GM21786 (cell line): ENCODE measurements around the gene RXFP3.
"Not testable (repeated sequence)": the region's sequence is repeated elsewhere in the genome, so short reads cannot be mapped to it uniquely, and the experiment has no call there.

Experiments used
- ATAC-seq: cut with Tn5 transposase; IDR thresholded peaks from one replicate; pipeline ENCODE4 v1.9.1; 2021; ENCODE audit not compliant: unreplicated experiment

The RXFP3 gene

DNA sequence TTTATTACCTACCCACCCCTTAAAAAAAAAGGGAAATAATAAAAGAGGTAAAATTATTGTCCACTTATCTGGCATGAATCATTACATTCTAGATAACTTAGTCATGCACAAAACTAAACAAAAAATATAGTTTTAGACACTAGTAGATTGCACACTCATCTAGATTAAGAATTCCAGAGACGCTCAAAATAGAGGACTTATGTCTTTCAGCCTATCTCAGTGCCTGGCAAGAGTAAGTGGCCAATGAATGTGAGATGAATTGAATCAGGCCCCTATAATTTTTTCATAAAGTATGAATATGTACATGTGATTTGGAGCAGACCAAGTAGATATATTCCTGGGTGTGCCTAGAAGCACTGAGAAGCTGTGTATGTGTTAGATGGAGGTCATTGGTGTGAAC is 2.0 kb upstream of the RXFP3 start:
- ATAC-seq, result peak; percentile 11

DNA sequence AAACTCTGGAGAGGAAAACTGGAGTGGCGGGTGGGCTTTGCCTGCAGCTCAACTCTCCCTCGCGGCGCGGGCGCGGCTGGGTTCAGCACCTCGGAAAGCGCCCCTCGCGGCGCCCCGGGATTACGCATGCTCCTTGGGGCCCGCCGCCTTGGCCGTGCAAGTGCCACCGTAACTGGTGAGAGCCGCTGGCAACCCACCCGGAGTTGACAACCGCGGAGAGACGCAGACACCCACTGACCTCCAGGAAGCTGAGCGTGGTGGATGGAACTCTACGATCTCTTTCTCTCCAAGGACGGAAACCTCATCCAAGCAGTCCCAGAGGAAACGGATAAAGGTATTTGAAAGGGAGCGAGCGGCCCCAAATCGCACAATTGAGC is 194 bp upstream of the RXFP3 start:
- ATAC-seq, result peak; percentile 33

DNA sequence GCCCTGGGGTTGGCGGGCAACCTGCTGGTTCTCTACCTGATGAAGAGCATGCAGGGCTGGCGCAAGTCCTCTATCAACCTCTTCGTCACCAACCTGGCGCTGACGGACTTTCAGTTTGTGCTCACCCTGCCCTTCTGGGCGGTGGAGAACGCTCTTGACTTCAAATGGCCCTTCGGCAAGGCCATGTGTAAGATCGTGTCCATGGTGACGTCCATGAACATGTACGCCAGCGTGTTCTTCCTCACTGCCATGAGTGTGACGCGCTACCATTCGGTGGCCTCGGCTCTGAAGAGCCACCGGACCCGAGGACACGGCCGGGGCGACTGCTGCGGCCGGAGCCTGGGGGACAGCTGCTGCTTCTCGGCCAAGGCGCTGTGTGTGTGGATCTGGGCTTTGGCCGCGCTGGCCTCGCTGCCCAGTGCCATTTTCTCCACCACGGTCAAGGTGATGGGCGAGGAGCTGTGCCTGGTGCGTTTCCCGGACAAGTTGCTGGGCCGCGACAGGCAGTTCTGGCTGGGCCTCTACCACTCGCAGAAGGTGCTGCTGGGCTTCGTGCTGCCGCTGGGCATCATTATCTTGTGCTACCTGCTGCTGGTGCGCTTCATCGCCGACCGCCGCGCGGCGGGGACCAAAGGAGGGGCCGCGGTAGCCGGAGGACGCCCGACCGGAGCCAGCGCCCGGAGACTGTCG is 976 bp downstream of the RXFP3 start:
- no peak for ATAC-seq

DNA sequence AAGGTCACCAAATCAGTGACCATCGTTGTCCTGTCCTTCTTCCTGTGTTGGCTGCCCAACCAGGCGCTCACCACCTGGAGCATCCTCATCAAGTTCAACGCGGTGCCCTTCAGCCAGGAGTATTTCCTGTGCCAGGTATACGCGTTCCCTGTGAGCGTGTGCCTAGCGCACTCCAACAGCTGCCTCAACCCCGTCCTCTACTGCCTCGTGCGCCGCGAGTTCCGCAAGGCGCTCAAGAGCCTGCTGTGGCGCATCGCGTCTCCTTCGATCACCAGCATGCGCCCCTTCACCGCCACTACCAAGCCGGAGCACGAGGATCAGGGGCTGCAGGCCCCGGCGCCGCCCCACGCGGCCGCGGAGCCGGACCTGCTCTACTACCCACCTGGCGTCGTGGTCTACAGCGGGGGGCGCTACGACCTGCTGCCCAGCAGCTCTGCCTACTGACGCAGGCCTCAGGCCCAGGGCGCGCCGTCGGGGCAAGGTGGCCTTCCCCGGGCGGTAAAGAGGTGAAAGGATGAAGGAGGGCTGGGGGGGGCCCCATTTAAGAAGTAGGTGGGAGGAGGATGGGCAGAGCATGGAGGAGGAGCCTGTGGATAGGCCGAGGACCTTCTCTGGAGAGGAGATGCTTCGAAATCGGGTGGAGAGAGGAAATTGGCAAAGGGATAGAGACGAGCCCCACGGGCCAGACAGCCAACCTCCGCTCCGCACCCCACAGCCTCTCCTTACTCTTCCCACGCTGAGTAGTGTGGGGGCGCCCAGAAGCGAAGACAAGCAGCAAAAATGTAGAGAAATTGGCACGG is 1.7 kb downstream of the RXFP3 start:
- ATAC-seq, result no peak

DNA sequence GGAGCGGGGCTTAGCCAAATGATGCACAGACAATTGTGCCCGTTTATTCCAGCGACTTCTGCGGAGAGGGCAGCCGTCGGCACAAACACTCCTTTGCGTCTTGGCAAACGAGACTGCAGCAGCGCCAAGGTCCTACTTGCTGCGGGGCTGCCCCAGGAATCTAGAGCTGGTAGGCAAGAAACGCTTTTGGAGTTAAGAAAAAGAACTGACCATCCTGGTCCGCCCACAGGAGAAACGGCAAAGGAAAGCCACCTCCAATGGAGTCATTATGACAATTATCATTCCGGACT is 2.3 kb downstream of the RXFP3 start:
- no peak for ATAC-seq

DNA sequence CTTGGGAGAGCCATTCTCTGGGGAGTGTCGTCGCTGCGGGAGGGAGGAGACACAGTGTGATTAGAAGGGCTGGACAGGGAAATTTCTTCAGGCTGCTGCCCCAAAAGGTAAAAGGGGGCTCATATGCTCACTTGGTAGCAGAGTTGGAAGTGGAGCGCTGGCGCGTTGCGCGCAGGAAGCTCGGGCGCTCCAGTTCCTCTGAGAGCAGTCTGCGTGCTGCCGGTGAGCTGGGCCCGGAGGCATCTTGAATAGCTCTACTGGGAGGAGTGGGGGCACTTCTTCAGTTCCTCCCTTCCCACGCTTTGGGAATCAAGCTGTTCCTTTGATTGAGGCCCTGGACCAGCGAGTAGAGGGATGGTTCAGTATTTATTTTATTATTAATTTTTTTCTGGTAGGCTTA is 2.7 kb downstream of the RXFP3 start:
- no peak for ATAC-seq

DNA sequence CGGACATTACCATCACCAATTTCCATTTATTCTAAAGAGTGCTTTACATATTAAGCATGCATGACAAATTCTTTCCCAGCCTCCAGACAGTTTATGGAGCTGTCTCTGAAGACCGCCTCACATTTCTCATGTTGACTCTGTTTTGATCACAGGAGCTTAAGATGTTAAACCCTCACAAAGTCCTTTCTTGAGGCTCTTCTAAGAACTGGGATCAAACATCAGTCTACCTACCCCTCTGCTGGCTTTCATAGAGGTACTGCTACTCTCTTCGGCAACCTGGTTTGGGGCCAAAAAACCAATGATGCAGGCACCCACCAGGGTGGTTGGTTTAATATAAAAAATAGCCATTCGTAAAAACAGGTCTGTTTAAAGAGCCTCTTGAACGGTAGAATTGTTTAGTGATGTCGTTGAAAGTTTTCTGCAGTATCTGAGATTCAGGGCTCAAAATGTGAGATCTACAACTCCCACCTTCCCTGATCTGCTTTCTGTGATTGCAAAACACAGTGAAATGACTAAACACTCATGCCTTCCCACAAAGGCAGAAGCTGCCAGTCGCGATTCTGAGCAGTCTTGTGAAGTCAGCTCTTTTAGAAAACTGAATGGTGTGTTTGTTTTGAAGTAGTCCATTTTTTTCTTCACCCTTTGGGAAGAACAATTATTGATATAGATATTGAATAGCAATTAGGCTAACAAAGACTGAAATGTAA is 3.5 kb downstream of the RXFP3 start:
- no peak for ATAC-seq

DNA sequence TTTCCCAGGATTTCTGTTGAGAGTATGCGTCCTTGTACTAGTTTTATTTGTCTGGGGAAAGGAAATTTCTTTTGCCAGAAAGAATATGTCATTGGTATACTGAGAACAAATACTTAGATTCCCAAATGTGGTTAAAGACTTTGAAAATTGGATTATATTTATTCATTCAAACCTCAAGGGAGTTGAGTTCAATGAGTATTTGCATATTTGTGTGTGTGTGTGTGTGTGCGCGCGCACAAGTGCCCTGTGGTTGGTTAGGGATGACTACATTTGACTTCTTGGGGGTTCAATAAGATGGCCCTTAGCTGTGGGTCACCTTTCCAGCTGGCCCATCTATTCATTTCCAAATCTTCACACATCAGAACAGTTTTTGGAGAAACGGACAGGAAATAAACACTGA is 4.9 kb downstream of the RXFP3 start:
- no peak for ATAC-seq

DNA sequence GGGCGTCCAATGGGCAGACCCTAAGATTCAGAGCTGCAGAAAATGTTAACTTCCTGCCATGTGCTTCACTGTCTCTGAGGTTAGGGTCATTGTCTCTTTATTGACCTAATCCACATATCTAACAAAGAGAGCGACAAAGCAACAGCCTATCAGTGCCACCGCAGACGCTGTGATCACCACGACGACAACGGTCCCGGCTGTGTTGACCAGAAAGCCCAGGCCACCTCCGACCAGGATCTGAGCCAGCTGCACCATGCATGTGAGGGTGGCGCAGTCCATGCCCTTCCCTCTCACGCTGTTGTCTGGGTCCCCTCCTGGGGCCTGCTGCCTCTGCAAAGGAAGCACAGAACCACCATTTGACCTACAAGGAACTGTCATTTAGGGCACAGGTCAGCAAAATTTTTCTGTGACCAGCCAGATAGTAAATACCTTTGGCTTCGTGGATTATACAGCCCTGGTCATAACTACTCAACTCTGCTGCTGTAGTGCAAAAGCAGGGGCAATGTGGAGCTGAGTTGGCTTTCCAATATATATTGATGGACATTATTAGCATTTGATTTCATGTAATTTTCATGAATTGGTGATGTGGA is 8.5 kb downstream of the RXFP3 start:
- ATAC-seq, result no peak

DNA sequence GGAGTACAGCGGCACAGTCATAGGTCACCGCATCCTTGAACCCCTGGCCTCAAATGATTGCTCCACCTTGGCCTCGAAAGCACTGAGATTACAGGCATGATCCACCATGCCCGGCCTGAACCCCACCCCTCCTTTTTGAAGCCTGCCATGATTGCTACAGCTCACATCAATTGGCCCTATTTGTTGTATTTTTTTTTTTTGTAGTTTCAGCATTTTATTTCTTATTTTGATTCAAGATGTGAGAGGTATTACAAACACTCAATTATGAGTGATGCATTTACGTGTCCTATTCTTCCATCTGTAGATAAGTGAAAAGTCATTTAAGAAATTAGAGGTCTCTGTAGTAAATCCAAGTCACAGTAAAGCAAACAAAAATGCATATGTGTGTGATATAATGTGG is 16.0 kb downstream of the RXFP3 start:
- not testable (repeated sequence) for ATAC-seq

DNA sequence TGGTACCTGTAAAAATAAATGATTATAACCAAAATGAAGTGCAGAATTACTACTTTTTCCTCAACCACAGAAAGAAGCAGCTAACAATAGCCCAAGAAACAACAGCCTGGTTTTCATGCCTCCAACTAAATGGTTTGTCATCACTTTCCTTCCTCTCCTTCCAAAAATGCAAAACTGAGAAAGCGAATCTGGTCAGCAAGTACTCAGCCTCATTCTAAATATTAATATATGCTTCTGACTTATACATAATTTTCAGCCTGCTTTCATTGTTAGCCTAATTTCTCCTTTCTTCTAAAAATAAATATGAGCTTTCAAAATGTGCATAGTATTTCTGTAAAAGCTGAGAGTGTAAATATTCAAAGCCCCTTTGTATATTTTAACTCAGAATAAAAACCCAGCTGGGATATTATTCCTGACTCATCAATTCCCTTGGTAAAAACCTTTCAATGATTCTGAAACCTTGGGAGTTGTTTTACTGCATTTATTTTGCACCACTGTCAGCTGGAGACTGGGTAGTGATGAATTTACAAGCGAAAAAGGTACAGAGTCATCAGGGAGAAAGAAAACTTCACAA is 21.5 kb downstream of the RXFP3 start:
- no peak for ATAC-seq

DNA sequence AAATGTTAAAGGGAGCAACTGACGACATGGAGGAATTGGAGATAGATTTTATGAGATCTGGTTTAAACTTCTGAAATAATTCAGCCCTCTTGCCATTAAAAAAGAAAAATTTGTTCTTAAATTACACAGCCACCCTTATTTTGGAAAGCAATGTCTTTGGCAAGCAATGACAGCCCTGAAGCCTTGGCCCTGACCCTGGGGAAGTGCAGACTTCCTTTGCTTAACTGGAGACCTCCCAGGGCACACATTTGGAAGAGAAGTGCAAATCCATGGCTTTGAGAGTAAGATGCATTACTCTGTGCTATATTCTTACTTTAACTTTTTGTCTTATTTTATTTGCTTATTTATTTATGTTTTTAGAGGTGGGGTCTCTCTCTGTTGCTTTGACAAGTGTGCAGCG is 22.0 kb downstream of the RXFP3 start:
- no peak for ATAC-seq

DNA sequence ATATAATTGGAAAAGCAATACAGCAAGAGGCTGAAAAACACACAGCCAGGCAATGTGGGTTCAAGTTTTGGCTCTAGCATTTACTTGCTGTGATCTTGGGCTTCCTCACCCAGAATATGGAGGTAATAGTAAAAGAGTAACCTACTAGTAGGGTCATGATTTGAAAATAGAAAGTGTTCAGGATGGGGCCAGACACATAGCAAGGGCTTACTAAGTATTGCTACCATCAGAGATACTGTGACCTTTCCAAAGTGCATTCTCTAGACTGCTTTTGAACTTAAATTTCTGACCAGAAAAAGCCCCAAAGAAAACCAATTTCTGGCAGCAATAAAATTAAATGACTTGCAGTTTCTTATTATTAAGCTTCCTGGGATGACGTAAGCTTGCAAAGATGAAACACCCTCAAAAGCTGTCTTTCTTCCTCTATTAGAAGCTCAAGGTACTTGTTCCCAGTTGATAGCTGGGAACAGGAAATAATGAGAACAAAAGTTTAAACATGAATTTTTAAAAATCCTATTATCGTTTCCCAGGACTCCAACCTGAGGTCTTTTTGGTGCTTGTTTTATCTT is 28.0 kb downstream of the RXFP3 start:
- no peak for ATAC-seq

DNA sequence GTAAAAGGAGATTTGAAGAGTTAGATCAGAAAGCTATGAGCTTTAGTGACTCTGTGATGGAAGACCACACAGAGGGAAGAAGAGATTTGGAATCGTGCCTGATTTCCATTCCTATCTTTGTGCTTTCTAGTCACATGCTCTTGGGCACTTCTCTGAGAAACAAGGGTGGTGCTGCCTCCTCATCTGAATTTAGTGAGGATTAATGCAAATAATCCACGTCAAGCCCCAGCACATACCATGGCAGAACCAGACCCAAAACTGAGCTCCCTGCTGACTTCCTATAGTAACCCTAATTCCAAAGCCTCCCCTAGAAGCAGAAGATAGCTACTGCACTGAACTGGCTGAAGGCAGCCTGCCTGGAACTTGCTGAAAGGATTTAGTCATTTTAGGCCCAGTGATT is 30.6 kb downstream of the RXFP3 start:
- no peak for ATAC-seq

DNA sequence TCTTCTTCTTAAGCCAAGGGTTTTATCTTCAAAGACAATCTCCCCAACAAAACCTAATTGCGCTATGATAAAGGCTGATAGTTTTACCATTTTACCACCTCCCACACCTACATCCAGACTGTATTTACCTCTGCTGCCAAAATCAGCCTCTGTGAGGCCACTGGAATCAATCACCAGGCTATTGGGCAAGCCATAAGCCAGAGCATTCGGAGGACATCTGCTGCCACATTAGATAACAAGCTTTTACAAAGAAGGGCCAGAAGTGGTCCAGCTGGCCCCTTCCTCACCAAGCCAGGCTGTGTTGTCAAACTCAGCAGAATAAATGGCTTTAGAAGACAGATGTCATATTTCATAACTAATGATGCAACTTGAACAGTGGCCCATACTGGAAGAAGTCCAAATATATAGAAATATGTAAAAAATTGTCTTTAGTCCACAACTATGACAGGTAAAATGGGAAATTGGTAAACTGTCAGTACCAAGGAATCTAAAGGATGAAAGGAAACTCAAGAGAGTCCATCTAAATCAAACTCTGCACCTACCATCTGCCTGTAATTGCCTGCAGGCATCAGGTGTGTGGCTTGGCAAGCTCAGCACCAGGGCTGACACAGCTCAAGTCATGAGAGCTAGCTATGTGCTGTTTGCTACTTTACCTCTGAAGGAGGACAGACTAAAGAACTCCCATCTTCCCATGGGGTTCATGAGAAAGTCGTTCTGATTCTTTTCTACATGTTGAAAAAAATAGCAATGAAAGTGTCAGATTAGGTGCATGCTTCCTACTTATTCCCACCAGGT is 32.2 kb downstream of the RXFP3 start:
- ATAC-seq, result no peak

DNA sequence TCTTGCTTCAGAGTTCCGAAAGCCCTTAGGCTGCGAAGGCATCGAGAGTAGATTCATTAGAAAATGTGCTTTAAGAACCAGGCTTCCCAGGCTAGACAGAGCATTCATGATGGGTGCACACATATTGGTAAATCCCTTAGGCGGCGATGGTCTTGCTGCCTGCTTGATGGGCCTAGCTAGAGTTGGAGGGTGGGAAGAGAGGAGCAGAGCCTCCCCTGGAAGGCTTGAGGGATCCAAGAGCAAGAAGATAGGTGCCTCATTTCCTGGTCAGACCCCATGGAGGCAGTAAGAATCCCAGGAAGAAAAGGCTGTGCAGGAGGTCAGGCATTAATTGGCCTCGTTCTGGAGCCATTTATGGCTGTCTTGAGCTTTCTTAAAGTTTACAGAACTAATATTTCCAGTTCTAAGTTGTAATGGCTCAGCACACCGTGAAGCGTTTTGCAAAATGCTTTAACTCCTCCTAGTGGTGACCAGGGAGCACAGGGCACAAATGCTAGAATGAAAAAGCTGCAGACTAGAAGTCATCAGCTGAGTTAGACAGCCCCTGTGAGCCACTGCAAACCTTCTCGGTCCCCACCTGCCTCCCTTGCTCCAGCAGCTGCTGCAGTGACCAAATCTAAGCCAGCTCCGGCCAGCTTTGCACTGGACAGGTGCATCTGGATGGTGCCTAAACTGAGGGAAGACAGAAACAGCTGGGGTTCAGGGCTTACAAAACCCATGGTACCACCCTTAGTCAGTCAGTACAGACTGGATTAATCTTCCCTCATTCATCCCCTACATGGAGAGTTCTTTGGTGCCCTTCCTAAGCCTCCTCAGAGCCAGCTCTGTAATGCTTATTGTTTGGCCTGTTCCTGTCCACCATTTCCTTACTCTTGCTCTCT is 33.6 kb downstream of the RXFP3 start:
- peak; percentile 82 for ATAC-seq

DNA sequence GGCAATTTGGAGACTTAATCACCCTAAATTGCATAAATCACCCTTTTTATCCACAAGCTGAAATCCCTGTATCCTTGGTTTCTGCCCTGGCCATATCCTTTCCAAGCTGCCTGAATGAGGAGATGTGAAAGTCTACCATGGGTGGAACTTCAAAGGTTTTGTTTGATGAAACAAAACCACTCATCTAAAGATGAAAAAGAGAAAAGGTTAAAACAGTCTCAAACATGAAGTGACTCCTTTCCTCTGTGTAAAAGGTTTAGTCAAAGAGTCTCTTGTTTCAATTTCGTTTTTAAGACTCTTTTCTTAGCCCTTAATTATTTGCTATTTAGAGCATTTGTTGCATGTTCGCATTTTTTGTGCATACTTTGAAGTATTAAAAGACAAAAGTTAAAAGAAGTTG is 37.1 kb downstream of the RXFP3 start:
- peak; percentile 48 for ATAC-seq

DNA sequence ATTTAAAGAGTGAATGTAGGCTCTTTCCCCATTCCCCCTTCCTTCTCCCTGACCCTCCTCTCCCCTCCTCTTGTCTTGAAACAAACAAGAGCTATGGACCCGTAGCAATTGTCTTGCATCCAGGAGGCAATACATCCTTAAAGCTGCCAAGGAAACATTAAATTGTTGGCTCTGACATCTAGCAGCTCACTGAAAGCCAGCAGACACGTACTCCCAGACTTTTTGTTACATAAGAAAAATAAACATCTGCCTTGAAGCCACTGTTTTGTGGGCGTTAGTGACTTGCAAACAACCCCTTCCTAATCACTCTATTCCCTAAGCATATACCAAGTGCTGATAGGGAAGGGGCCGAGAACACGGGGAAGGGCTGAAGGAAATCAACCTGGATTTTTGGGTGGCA is 39.7 kb downstream of the RXFP3 start:
- ATAC-seq, result no peak

DNA sequence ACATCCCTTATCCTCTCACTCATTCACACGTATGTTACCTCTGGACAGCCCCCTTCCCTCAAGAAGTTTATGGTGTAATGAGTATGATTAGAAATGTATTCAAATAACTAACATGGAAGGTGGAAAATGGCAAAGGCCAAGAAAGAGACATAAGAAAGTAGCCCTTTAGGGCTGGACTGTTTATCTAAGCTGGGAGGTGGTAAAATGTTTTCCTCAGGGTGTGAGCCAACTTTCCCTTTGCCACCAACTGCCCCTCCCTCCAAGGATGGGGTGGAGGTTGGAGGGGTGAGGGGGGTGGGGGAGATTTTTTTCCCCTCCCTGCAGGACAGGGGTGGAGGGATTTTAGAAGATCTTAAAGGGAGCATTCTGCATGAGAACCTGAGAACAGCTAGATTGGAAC is 40.1 kb downstream of the RXFP3 start:
- ATAC-seq, result no peak

DNA sequence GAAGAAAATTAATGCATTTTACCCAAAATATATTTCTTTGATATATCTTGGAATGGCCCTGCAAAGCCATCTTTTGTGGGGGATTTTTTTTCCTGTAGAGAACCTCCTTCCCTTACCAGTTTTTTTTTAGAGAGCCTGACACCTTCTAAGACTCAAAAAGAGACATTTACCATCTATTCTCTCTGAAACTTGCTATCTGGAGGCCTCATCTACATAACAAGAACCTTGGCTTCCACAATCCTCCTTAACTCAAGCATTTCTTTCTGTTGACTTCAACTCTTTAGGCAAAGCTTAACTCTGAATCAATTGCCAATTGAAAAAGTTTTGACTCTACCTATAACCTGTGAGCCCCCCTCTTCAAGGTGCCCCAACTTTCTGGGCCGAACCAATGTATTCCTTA is 42.1 kb downstream of the RXFP3 start:
- no peak for ATAC-seq
